DND-41 (cell line): Measurements from ENCODE around the gene TRAPPC2.

Experiments used
- EZH2 ChIP-seq: IDR thresholded peaks from 3 replicates; pipeline ENCODE4 v1.6.1; 2012; ENCODE audit warnings: borderline replicate concordance, low read depth, mild to moderate bottlenecking, moderate library complexity, low read length, inconsistent platforms; ENCODE audit not compliant: severe bottlenecking
- TF ChIP-seq, protein P1 (sequence below): IDR thresholded peaks from 2 replicates; pipeline ENCODE4 v1.5.1; 2012; ENCODE audit warnings: borderline replicate concordance, low read length, moderate library complexity, mild to moderate bottlenecking; ENCODE audit not compliant: poor library complexity, severe bottlenecking; ENCODE audit errors: extremely low read depth

DNA sequence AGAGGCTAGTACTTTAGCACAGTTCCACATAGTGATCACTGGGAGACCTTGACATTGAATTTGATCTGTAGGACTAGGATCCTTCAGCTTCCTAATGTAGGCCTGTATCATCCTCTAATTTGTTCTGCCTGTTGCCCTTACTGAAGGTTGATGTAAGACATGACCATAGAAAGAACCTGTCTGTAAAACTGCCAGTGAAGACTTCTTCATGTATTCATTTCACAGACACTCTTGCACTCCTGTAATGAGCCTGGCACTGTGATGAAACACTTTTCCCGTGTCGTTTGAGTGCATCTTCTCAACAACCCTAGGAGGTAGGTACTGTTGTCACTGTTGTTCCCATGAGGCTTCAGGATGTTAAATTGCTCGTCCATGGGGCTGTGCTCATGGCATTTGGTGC lies 30.8 kb downstream of the TRAPPC2 start:
- TF ChIP-seq, protein P1, sequence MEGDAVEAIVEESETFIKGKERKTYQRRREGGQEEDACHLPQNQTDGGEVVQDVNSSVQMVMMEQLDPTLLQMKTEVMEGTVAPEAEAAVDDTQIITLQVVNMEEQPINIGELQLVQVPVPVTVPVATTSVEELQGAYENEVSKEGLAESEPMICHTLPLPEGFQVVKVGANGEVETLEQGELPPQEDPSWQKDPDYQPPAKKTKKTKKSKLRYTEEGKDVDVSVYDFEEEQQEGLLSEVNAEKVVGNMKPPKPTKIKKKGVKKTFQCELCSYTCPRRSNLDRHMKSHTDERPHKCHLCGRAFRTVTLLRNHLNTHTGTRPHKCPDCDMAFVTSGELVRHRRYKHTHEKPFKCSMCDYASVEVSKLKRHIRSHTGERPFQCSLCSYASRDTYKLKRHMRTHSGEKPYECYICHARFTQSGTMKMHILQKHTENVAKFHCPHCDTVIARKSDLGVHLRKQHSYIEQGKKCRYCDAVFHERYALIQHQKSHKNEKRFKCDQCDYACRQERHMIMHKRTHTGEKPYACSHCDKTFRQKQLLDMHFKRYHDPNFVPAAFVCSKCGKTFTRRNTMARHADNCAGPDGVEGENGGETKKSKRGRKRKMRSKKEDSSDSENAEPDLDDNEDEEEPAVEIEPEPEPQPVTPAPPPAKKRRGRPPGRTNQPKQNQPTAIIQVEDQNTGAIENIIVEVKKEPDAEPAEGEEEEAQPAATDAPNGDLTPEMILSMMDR = no peak
- TF ChIP-seq EZH2 = no peak
